Measurements from ENCODE around the gene RNF213.

Gene RNF213

GRCh38 chr17:80220054-80220735 lies 40.5 kb upstream of the RNF213 start, which contains the start of the genes SGSH and SLC26A11 (continued):
- no peak for TF ChIP-seq ZNF266 (tag by site-specific recombination; IDR thresholded peaks at IDR 0.05; ENCODE audit: low read depth)
- TF ChIP-seq ZNF202 (tag by site-specific recombination; IDR thresholded peaks at IDR 0.05; ENCODE audit: borderline replicate concordance), result no peak
- 0 out of 2 replicates have a peak, but pooled peaks have one; percentile 50 for TF ChIP-seq KLF8 (tag by site-specific recombination; IDR thresholded peaks at IDR 0.05)
- TF ChIP-seq ZSCAN23 (tag by site-specific recombination; IDR thresholded peaks at IDR 0.05), result no peak
- no peak for TF ChIP-seq PRDM2 (tag by site-specific recombination; IDR thresholded peaks at IDR 0.05; ENCODE audit: borderline replicate concordance)
- peak; percentile 45 for TF ChIP-seq GLIS2 (tag by site-specific recombination; IDR thresholded peaks at IDR 0.05)
- TF ChIP-seq ZNF140 (tag by site-specific recombination; IDR thresholded peaks at IDR 0.05), result no peak
- no peak for TF ChIP-seq ZNF48 (tag by site-specific recombination; IDR thresholded peaks at IDR 0.05)
- TF ChIP-seq ZNF23 (tag by site-specific recombination; IDR thresholded peaks at IDR 0.05; ENCODE audit: borderline replicate concordance), result no peak
- TF ChIP-seq ZNF311 (tag by site-specific recombination; IDR thresholded peaks at IDR 0.05; ENCODE audit: borderline replicate concordance), result no peak
- no peak for TF ChIP-seq ZNF362 (tag by site-specific recombination; IDR thresholded peaks at IDR 0.05)
- 0 out of 2 replicates have a peak, but pooled peaks have one; percentile 52 for TF ChIP-seq CTCF (tag by site-specific recombination; IDR thresholded peaks at IDR 0.05)
- TF ChIP-seq ZSCAN16 (tag by site-specific recombination; IDR thresholded peaks at IDR 0.05), result no peak
- TF ChIP-seq ZFP69B (tag by site-specific recombination; IDR thresholded peaks at IDR 0.05), result no peak
- no peak for TF ChIP-seq ZNF585B (tag by site-specific recombination; IDR thresholded peaks at IDR 0.05)
- peak; percentile 43; the same call in 1 of the 2 replicates for TF ChIP-seq IKZF3 (tag by site-specific recombination; IDR thresholded peaks at IDR 0.05)
- TF ChIP-seq ZNF530 (tag by site-specific recombination; IDR thresholded peaks at IDR 0.05; ENCODE audit: low read depth), result no peak
- TF ChIP-seq KLF1 (tag by site-specific recombination; IDR thresholded peaks at IDR 0.05), result peak; percentile 59
- TF ChIP-seq ZNF843 (tag by site-specific recombination; IDR thresholded peaks at IDR 0.05), result no peak
- no peak for TF ChIP-seq ZNF449 (tag by site-specific recombination; IDR thresholded peaks at IDR 0.05)
- 0 out of 2 replicates have a peak, but pooled peaks have one; percentile 13 for TF ChIP-seq BCL11B (tag by site-specific recombination; IDR thresholded peaks at IDR 0.05; ENCODE audit: low read depth)
- no peak for TF ChIP-seq ZNF629 (tag by site-specific recombination; IDR thresholded peaks at IDR 0.05)
- TF ChIP-seq ZNF544 (tag by site-specific recombination; IDR thresholded peaks at IDR 0.05), result no peak
- no peak for TF ChIP-seq PRDM4 (tag by site-specific recombination; IDR thresholded peaks at IDR 0.05)
- no peak for TF ChIP-seq ZFP3 (tag by site-specific recombination; IDR thresholded peaks at IDR 0.05; ENCODE audit: low read depth)
- no peak for TF ChIP-seq RBAK (tag by site-specific recombination; IDR thresholded peaks at IDR 0.05)
- TF ChIP-seq ZNF239 (tag by site-specific recombination; IDR thresholded peaks at IDR 0.05), result no peak

Measured in HEK293 (cell line).